ENCODE results near the gene LMF2.
"Not testable (repeated sequence)": the region's sequence is repeated elsewhere in the genome, so short reads cannot be mapped to it uniquely, and the experiment has no call there.

DNA sequence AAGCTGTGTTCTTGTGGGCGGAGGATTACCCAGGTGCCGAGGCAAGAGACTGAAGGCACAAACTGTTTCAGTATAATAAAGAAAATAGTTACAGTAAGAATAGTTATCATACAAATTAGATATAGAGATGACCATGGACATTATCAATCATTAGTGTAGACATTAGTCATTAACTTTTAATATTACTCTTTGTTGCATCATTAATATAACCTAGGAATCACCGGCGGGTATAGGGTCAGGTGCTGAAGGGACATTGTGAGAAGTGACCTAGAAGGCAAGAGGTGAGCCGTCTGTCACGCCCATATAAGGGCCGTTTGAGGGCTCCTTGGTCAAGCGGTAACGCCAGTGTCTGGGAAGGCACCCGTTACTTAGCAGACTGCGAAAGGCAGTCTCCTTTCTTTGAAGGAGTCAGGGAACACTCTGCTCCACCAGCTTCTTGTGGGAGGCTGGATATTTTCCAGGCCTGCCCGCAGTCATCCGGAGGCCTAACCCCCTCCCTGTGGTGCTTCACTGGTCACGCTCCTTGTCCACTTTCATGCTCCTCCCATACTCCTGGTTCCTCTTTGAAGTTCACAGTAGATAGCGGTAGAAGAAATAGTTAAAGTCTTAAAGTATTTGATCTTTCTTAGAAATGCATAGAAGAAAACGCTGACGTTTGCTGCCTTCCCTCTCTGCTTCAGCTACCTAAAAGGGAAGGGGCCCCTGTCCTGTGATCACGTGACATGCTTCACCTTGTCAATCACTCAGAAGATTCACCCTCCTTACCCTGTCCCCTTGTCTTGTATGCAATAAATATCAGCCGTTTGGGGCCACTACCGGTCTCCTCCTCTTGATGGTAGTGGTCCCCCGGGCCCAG, 26.6 kb upstream of the LMF2 start:
- TF ChIP-seq EZH2phosphoT487 (IDR thresholded peaks at IDR 0.05; ENCODE audit: low read depth), result not testable (repeated sequence)
- TF ChIP-seq, protein P1, sequence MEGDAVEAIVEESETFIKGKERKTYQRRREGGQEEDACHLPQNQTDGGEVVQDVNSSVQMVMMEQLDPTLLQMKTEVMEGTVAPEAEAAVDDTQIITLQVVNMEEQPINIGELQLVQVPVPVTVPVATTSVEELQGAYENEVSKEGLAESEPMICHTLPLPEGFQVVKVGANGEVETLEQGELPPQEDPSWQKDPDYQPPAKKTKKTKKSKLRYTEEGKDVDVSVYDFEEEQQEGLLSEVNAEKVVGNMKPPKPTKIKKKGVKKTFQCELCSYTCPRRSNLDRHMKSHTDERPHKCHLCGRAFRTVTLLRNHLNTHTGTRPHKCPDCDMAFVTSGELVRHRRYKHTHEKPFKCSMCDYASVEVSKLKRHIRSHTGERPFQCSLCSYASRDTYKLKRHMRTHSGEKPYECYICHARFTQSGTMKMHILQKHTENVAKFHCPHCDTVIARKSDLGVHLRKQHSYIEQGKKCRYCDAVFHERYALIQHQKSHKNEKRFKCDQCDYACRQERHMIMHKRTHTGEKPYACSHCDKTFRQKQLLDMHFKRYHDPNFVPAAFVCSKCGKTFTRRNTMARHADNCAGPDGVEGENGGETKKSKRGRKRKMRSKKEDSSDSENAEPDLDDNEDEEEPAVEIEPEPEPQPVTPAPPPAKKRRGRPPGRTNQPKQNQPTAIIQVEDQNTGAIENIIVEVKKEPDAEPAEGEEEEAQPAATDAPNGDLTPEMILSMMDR (IDR thresholded peaks at IDR 0.05; ENCODE audit: low read depth, low read length), result not testable (repeated sequence)
